Measurements from ENCODE around the gene ADGRA1. TPM values are rescaled to one million over a fixed set of nuclear protein-coding genes. Genes with fewer than 3 reads are reported as not detected.

The ADGRA1 gene
- total RNA-seq, 6 donors from 2014 or later = 0.30 to 1.0 (median 0.39) TPM; not detected in 1

DNA sequence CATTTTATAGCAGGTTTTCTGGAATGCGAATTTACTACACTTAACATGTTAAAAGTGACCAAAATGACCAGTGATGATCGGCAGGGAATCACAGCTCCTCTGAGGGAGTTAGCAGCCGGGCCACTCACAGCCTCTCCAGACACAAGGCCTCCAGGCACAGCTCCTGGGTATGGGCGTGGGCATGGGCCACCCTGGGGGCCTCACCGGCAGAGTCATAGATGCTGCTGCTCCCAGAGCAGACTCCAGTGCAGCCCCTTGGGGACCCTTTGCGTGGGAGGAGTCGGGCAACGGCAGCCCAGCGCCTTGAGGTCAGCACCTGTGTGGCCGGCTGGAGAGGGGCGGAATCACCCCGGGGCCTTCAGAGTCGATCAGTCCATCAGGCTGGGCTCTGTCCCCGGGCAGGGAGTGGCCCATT lies 80.9 kb downstream of the ADGRA1 start:
- Histone ChIP-seq H3K36me3 (no peaks in the 10 kb centered on the region), H3K27ac (no peak overlapping the region), H3K4me3 (no peak overlapping the region), H3K4me1 (no peaks in the 10 kb centered on the region), H3K27me3 (no peaks in the 10 kb centered on the region), H3K9me3 (no peaks in the 10 kb centered on the region)
- TF ChIP-seq CTCF (IDR thresholded peaks at IDR 0.05) = no peak
- no peak for TF ChIP-seq EP300 (IDR thresholded peaks at IDR 0.05)
- TF ChIP-seq POLR2AphosphoS5 (IDR thresholded peaks at IDR 0.05) = no peak
- WGBS, 2 donors = 82 to 83% methylated on average over 13 to 14 of the region's 14 CpGs
- no peak for ATAC-seq (ENCODE audit: low FRiP score in 2 of 2)
- peak in 1 of 2 donors; percentile 62 for DNase-seq

- H3K27me3 ChIP-seq = no peaks in the 10 kb centered on the region
- no peak overlapping the region for H3K27ac ChIP-seq
- ATAC-seq (ENCODE audit: low FRiP score in 2 of 2) (no peak), DNase-seq (peak in 1 of 2 donors; percentile 78)
- H3K4me3 ChIP-seq = no peak overlapping the region
- H3K9me3 ChIP-seq = no peaks in the 10 kb centered on the region
- H3K36me3 ChIP-seq = no peaks in the 10 kb centered on the region
- TF ChIP-seq CTCF (IDR thresholded peaks at IDR 0.05) (no peak), POLR2AphosphoS5 (IDR thresholded peaks at IDR 0.05) (no peak), POLR2A (IDR thresholded peaks at IDR 0.05) (no peak), EP300 (IDR thresholded peaks at IDR 0.05) (no peak)
- H3K4me1 ChIP-seq = no peaks in the 10 kb centered on the region
- 93 to 94% methylated on average over 30 of the region's 30 CpGs for WGBS, 2 donors
Observed at GRCh38 chr10:133169173-133169947, 81.6 kb downstream of the ADGRA1 start.

GRCh38 chr10:133170092-133170491 lies 82.4 kb downstream of the ADGRA1 start:
- no peaks in the 10 kb centered on the region for H3K27me3 ChIP-seq
- DNase-seq = peak in 1 of 2 donors; percentile 31
- H3K4me1 ChIP-seq = no peaks in the 10 kb centered on the region
- 80 to 89% methylated on average over 17 of the region's 17 CpGs for WGBS, 2 donors
- ATAC-seq (ENCODE audit: low FRiP score in 2 of 2) = no peak
- H3K4me3 ChIP-seq = no peak overlapping the region
- no peaks in the 10 kb centered on the region for H3K9me3 ChIP-seq
- TF ChIP-seq EP300 (IDR thresholded peaks at IDR 0.05) = no peak
- TF ChIP-seq POLR2A (IDR thresholded peaks at IDR 0.05) = no peak
- no peak for TF ChIP-seq CTCF (IDR thresholded peaks at IDR 0.05)
- TF ChIP-seq POLR2AphosphoS5 (IDR thresholded peaks at IDR 0.05) = no peak
- no peak overlapping the region for H3K27ac ChIP-seq
- no peaks in the 10 kb centered on the region for H3K36me3 ChIP-seq

- no peaks in the 10 kb centered on the region for H3K4me1 ChIP-seq
- H3K9me3 ChIP-seq = no peaks in the 10 kb centered on the region
- no peaks in the 10 kb centered on the region for H3K27me3 ChIP-seq
- ATAC-seq (ENCODE audit: low FRiP score in 2 of 2) (no peak), DNase-seq (peak in 1 of 2 donors; percentile 15)
- H3K4me3 ChIP-seq = no peak overlapping the region
- TF ChIP-seq EP300 (IDR thresholded peaks at IDR 0.05) = no peak
- no peak for TF ChIP-seq POLR2A (IDR thresholded peaks at IDR 0.05)
- TF ChIP-seq POLR2AphosphoS5 (IDR thresholded peaks at IDR 0.05) = no peak
- no peak for TF ChIP-seq CTCF (IDR thresholded peaks at IDR 0.05)
- no peak overlapping the region for H3K27ac ChIP-seq
- H3K36me3 ChIP-seq = no peaks in the 10 kb centered on the region
- WGBS, 2 donors = 80 to 89% methylated on average over 15 of the region's 15 CpGs
Observed at GRCh38 chr10:133173860-133174640, 86.3 kb downstream of the ADGRA1 start.
